HG02981 (cell line): Measurements from ENCODE around the gene NUDT14.

Experiments
- ATAC-seq: cut with Tn5 transposase; IDR thresholded peaks from one replicate; pipeline ENCODE4 v1.9.1; 2021; ENCODE audit warnings: mild to moderate bottlenecking, moderate library complexity; ENCODE audit not compliant: unreplicated experiment

The NUDT14 gene

DNA sequence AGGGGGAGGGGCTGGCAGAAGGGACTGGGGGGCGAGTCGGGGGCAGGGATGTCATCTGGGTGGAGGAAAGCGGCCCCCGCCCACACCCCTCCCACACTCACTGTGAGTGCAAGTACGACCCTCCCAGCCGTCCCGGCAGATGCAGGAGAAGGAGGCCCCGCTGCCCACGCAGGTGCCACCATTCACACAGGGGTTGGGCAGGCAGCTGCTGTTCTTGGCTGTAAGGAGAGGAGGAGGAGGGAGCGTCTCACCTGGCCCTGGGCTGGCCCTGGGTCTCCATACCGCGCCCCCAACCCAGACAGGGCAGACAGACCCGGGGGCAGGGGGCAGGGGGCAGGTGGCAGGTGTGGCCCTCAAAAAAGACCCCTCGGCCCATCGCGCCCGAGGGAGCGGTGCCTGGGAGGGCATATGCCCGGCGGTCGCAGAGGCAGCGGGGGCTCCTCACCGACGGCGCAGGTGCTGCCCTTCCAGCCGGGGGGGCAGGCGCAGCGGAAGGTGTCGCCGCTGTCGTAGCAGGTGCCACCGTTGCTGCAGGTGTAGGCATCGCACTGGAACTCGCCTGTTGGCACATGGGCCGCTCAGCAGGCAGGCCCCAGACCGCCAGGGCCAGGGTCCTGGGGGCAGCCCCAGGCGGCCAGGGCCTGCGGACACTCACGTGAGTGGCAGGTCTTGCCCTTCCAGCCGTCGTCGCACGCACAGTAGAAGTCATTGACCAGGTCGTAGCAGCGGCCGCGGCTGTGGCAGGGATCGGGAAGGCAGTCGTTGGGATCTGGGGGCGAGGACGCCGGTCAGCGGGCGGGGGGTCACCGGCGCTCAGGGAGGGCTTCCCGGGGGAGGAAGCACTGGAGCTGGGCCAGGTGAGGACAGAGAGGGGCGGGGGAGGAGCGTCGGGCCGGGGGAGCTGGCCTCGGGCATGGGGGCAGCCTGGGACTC, 33.2 kb downstream of the NUDT14 start:
- ATAC-seq, result no peak

DNA sequence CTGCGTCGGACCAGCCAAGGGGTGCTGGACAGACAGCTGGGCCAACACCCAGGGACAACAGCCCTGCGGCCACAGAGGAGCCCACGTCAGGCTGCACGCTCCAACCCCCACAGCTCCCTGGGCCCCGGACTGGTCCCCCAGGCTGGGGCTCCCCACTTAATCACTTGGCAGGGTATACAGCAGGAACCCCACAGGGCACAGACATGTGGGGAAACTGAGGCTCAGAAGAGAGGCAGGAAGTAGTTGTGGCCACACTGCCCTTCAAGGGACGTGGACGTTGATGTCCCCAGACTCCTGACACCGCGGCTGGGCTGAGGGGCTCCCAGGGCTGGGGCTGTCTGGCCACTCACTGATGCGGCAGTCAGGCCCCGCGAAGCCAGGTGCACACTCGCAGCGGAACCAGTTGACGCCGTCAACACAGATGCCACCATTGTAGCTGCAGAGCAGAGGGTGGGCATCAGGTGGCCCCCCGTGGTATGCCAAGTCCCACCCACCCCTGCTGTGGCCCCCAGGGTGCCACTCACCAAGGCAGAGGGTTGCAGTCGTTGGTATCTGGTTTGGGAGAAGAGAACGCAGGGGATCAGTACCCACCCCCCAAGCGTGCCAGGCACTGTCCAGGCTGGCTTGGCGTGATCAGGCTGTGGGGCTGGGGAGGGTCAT, 34.0 kb downstream of the NUDT14 start:
- ATAC-seq, result no peak

DNA sequence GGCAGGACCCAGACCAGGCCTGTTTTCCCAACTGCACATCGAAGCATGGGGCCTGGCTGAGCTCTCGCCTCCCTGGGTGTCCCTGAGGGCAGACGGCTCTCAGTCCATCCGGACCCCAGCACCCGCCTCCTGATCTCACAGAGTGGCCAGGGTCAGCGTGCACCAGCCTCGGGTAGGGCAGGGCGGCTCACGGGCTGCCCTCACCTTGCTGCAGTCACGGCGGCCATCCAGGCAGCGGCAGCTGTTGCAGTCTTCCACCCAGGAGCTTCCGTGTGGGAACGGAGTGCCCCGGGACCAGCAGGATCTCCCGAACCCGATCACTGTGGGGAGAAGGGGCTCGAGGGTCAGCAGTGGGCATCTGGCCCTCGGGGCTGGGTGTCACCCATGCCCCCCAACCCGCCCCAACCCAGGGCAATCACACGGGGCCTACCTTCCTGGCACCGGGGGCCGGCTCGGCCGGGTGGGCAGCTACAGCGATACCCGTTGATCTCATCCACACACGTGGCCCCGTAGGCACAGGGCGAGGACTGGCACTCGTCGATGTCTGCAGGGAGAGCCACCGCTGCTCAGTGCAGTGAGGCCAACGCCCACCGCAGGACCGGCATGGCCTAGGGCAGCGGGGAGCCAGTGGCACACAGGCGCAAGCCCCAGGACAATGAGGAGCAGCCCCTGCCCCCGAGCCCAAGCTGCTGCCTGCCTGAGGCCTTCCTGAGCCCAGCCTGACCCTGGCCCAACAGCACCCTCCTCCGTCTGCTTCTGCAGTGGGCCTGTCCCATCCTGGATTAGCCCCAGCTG, 34.7 kb downstream of the NUDT14 start:
- ATAC-seq, result no peak

DNA sequence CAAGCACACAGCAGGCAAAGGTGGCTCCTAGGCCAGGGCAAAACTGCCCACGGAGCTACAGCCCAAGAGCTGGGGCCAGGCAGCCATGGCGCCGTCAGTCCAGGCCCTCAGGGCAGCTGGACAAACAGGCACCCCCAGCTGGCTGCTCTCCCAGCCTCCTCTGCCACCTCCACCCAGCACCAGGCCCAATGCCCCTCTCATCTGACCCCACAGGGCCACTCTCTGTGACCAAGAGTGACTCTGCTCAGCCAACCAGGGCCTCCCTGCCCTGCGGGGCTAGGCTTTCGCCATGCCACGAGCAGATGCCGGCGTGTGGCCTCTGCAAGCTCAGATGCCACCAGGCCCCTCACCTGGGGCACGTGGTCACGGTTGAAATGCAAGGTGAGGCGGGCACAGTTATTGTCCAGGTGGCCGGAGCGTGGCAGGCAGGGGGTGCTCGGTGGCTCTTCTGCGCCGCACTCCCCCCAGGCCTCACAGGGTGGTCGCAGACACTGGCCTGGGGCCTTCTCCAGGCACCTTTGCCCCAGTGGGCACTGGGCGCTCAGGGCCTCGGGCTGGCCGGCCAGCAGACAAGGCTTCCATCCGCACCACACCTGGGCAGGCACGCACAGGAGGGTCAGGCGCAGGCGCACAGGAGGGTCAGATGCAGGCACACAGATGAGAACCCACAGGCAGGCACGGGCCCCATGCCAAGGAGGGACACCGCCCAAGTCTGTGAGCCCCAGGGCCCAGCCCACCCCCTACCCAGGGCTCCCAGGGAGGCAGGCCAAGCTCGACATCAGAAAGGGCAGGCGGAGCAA, 35.5 kb downstream of the NUDT14 start:
- ATAC-seq, result no peak

DNA sequence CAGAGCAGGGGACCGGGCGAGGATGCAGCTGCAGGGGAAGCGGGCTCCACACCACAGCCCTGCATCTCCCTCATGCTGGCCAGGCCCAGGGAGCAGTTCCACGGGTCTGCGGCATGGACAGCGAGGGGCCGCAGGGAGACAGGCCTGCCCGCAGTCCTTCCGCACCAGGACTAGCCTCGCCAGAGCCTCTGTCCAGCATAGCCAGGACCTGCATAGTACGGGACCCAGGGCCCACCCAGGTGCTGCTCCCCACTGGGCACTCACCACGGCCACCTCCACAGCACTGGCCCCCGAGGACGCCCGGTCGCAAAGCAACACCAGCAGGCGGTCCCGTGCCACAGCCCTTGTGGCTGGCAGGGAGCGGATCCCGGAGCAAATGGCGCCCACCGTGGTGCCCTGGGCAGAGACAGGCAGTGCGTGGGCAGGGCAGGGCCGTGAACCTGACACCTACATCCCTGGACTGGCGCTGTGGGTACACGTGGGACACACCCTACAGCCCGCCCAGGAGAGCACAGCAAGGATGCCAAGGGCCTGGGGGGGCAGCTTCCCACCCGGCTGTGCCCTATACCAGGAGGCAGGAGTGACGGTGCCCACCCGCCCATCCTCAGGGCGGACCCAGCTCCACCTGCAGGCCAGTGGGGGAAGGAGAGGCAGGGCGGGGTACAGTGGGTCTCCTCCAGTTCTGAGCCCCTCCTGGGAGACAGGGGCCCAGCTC, 36.3 kb downstream of the NUDT14 start:
- ATAC-seq, result no peak

DNA sequence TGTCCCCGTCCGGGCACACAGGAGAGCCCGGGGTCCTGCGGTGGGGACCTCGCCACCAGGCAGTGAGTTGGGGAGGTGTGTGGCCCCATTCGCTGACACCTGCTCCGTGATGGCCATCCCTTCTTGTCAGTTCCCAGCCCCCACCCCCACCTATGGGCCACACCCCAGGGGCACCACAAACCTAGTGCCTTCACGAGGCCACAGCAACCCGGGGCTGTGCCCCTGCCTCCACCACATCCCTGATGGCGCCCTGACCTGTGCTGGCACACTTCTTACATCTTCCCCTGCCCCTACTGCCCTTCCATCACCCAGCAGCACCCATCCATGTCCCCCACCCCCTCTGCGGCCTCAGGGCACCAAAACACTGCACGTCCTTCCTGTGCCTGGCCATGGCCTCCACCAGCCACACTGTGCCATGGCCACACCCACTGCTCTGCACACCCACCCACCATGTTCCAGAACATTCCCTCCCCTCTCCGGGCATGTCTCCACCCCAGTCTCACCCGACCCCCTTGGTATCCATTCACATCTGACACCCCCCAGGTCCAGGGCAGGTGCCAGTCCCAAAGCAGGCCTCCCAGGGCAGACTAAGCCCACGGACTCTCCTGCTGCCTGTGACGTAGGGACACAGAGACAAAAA, 37.0 kb downstream of the NUDT14 start:
- ATAC-seq, result no peak

DNA sequence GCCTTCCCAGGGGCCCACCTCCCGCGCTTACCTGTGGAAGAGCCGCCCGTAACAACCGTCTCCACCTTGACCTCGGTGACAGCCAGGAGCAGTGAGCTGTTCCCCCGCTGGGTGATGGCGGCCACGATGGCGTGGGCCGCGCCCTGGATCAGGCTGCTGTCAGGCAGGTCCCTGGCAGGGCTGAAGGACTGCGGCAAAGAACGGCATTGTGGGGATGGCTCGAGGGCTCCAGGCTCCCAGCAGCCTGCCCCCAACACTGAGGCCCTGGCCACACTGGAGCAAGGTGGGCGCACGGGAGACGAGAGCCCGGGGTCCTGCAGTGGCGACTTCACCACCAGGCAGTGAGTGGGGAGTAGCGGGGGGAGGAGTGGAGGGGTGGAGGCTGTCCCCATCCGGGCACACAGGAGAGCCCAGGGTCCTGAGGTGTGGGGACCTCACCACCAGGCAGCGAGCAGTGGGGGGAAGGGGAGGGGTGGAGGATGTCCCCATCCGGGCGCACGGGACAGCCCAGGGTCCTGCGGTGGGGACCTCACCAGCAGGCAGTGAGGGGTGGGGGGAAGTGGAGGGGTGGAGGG, 37.6 kb downstream of the NUDT14 start:
- no peak for ATAC-seq

DNA sequence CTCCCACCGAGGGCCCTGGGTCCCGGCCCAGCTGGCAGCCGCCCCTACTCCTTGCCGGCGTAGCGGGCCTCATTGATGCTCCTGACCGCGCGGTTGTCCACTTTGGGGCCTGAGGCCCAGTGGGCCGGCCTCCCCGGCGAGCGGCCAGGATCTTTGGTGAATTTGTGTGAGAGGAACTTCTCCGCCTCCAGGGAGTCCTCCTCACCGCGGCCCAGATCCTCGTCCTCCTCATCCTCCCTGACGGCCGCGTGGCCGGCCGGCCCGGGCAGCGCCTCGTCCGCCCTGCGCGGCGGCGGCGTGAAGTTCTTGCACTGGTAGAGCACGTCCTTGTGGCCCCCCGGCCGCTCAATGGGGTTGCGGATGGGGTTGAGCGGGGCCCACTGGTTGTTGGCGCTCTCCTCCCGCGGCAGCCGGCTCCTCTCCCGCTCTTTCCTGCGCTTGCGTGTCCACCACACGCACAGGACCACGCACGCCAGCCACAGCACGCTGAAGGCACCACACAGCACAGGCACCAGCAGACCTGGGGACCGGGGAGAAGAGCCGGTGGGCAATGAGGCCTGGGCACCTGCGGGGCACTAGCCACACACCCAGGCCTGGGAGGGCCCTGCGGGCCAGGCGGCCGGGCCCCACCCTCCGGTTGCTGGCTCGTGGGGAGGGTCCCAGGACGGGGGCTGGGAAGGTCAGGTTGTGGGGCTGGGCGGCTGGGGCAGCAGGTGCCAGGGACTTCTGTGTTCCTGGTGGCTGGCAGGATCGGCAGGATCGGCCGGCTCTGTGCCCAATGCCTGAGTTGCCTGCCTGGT, 38.3 kb downstream of the NUDT14 start:
- no peak for ATAC-seq

DNA sequence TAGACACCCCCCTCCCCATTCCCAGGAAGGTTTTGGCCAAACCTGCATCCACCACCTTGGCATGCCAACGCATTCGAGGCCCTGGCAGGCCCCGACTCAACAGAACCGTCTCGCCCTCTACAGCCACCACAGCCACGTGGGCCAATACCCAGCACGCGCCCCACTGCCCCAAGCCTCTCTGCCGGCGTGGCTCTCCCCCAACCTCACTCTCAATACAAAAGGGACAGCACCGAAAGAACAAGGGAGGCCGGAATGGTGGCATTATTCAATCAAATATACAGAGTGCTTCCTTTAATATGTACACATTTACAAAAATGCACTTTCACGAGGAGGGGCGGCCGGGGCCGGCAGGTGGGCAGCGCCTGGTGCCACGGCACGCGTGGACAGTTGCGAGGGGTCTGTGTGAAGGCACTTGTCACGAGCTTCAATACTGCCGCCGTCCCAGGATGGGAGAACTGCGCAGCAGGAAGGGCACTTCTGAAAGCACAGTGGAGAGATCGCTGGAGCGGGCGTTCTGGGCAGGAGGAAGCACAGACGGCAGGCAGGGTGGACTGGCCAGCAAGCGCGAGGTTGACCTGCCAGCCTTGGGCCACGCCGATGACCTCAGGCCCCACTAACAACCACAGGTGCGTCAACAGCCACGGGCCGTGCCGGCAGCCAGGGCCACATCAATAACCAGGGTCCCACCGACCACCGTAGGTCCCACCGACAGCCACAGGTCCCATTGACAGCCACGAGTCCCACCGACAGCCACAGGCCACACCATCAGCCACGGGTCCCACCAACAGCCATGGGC, 39.4 kb downstream of the NUDT14 start:
- ATAC-seq, result no peak

DNA sequence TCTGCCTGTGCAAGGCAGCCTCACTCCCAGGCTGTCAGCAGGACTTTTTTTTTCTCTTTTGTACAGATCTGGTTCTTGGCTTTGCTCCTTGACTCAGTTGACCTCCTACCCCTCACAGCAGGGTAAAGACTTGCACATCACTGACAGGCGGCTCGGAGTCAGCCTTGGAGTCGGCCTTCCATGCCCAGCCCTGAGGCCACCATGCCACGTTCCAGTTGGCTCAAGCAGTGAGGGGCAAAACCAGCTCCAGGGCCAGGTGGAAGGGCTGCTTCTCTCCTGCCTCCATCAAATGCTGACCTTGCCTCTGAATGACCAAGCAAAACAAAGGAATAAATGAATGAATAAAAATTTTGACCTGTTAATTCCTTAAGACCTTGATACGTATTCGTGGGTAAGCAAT, 40.1 kb downstream of the NUDT14 start:
- ATAC-seq, result no peak

DNA sequence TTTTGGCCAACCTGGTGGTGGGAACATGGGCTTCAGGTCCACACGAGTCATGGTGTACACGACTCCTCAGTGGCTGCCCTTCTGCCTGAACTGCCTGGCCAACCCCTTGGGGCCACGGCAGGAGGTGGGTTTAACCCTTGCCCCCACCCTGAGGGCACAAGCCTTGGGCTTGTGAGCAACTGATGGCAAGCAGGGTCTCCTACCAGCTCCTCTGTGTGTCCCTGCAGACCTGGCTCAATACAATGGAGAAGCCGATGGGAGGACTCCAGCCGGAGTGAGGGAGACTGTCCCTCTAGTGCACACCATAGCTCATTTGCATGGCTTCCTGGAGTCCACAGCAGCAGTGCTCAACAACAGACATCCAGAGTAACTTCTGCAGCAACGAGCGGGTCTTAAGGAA, 40.5 kb downstream of the NUDT14 start:
- no peak for ATAC-seq

DNA sequence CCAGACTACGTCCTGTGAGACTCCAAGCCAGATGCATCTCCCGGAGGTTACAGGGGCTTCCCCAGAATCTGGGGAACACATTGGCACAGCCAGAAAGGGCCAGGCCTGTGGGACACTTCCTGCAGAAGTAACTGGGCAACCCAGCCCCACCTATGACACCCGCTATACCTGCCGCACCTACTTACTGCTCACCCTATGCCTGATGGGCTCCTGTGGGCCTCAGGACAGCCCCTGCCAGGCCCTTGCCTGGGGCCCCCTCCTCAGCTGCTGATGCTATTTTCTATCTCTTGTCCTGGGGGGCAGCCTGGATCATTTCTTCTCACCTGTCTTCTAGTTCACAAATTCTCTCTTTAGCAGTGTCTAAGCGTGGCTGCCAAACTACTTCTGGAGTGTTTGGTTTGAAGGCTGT, 41.3 kb downstream of the NUDT14 start:
- ATAC-seq, result no peak

DNA sequence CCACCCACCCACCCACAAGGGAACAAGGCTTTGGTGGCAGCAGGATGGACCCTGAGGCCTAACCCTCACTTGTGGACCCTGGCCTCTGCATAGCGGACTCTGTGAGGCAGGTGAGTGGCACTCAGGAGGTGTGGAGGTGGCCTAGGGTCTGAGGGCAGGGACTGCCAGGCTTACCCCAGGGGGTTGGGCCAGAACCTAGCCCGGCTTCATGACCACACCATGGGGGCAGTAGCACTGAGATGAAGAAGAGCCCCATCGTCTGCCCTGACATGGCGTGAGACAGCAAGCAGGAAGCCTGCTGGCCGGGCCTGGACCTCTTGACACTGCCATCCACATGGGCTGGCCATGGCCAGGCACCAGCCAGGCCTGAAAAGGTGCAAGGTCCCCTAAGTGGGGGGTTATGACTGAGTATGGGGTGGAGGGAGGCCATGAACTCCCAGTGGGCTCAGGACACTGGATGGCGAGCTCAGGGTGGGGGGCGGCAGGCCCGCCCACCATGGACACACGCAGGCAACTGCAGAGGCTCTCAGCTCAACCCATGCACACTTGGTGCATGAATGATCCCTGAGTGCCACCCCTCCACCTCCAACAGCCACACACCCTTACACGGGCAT, 41.8 kb downstream of the NUDT14 start:
- no peak for ATAC-seq

DNA sequence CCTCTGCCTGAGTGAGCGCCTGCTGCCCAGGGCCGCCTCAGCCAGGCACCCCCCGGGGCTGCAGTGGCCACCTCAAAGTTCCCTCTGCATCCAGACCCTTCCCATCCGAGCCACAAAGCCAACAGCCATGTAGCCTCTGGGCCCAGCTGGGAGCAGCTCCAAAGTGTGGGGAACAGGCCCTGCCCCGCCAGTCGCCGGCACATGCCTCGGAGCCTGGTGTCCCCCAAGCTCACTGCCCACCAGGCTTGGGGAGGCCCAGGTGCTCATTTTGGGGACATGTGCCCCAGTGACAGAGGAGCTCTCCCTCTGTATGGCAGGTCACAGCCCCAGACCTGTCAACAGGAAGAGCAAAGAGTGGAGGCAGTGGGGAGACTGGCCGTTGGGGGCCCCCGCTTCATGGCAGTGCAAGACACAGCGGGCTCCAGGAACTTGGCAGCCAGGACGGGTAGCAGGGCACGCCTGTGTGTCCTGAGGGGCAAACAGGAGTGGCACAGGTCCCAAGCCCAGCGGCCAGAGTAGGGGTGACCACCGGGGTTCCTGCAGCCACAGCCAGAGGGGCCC, 42.5 kb downstream of the NUDT14 start:
- ATAC-seq, result no peak

DNA sequence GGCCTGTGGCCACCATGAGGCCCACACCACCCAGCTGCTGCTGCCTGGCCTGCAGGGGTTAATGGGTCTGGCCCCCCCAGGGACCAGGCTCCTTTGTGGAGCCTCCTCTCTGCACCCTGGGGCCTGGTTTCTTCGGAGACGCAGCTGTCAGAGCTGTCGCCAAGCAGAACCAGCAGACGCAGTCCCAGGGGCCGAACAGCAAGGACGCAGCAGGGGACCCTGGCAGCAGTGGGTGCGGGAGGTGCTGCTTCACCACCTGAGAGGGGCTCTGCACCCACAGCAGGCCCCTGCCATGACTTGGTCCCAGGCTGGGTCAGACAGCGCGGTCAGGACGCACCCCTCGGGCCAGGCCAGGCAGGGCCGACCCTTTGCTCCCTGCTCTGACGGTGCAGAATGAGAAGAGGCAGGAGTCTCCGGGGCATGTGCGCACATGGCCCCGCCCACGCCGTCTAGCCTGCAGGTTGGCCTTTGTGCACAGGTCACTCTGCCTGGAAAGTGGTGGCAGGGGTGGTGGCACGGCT, 43.0 kb downstream of the NUDT14 start:
- no peak for ATAC-seq

DNA sequence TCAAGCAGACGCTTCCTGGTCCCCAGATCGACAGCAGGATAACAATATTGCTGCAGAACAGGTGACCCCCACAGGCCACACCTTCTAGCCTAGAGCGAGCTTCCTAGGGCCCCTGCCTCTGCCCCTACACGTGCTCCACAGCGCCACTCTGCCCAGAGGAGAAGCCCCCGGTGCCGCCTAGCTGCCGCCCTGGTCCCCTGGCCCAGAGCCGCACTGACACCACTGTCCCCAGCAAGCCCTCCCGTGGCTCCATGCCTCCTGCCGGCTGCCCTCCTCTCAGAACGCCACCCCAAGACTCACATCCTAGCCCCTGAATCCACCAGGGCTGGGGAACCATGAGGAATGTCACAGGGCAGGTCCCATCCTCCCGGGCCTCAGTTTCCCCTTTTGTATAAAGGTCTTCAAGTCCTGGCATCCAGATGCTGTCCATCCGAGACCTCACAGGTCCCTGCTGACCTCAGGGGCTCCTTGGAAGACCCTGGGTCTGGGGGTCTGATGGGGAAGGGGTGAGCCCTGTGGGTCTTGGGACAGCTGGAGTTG, 43.6 kb downstream of the NUDT14 start:
- no peak for ATAC-seq
